ENCODE results near the gene KNTC1.
A peak's percentile ranks its signal among the peaks of the same experiment; 100 is the strongest.

Gene KNTC1

DNA sequence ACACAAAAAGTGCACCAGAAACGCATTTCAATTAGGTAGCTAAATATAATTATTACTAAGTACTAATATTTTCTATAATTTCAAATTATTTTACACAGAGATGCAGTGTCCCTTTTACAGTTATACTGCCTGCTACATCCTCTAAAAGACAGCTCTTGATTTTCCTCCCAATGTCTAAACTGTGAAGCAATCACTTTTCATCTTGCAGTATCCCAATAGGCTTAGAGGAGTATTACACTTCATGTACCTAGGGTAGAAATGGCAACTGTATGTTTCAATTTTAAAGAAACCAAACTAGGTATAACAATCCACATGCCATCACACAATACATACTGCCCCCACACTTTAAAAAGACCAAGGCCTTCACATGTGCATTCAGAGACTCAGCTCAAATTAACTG, 7.6 kb upstream of the KNTC1 start:
- DNase-seq (ENCODE audit: extremely low read depth, low read depth) = no peak
- H3K4me3 ChIP-seq (replicated peaks; ENCODE audit: low read depth, low read length) = no peak overlapping the region
- TF ChIP-seq, protein P1, sequence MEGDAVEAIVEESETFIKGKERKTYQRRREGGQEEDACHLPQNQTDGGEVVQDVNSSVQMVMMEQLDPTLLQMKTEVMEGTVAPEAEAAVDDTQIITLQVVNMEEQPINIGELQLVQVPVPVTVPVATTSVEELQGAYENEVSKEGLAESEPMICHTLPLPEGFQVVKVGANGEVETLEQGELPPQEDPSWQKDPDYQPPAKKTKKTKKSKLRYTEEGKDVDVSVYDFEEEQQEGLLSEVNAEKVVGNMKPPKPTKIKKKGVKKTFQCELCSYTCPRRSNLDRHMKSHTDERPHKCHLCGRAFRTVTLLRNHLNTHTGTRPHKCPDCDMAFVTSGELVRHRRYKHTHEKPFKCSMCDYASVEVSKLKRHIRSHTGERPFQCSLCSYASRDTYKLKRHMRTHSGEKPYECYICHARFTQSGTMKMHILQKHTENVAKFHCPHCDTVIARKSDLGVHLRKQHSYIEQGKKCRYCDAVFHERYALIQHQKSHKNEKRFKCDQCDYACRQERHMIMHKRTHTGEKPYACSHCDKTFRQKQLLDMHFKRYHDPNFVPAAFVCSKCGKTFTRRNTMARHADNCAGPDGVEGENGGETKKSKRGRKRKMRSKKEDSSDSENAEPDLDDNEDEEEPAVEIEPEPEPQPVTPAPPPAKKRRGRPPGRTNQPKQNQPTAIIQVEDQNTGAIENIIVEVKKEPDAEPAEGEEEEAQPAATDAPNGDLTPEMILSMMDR (IDR thresholded peaks at IDR 0.05; ENCODE audit: low read depth, low read length, missing control alignments) = no peak

DNA sequence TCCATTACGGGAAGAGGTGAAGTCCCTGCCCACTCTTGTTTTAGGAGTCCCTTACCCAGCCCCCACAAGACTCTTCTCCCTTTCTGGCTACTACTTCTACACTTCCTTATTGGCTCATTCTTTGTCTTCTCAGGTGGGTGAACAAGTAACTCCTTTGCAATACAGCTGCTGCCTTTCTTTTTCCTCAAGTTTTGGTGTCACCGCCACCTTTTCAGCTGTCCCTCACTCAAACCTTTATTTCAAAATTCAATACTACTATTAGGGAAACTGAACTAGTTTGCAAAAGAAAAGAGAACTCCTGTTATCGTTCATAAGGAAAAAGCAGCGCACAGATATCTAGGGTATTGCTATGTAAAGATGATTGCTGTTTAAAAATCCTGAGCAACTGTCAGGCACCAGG, 6.4 kb upstream of the KNTC1 start:
- H3K4me3 ChIP-seq (replicated peaks; ENCODE audit: low read depth, low read length) = no peak overlapping the region
- no peak for DNase-seq (ENCODE audit: extremely low read depth, low read depth)
- TF ChIP-seq, protein P1 (IDR thresholded peaks at IDR 0.05; ENCODE audit: low read depth, low read length, missing control alignments) = no peak

DNA sequence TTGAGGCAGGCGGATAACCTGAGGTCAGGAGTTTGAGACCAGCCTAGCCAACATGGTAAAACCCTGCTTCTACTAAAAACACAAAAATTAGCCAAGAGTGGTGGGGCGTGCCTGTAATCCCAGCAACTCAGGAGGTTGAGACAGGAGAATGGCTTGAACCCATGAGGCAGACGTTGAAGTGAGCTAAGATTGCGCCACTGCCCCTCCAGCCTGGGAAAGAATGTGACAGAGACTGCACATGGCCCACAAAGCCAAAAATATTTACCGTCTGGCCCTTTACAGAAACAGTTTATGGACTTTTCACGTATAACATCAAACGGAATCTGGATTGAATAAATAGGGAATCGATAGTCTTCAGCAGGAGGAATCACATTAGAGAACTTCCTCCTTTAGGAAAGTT, 3.8 kb upstream of the KNTC1 start:
- H3K4me3 ChIP-seq (replicated peaks; ENCODE audit: low read depth, low read length) = peak overlapping the region; percentile 84
- TF ChIP-seq, protein P1 (IDR thresholded peaks at IDR 0.05; ENCODE audit: low read depth, low read length, missing control alignments) = no peak
- DNase-seq (ENCODE audit: extremely low read depth, low read depth) = no peak

DNA sequence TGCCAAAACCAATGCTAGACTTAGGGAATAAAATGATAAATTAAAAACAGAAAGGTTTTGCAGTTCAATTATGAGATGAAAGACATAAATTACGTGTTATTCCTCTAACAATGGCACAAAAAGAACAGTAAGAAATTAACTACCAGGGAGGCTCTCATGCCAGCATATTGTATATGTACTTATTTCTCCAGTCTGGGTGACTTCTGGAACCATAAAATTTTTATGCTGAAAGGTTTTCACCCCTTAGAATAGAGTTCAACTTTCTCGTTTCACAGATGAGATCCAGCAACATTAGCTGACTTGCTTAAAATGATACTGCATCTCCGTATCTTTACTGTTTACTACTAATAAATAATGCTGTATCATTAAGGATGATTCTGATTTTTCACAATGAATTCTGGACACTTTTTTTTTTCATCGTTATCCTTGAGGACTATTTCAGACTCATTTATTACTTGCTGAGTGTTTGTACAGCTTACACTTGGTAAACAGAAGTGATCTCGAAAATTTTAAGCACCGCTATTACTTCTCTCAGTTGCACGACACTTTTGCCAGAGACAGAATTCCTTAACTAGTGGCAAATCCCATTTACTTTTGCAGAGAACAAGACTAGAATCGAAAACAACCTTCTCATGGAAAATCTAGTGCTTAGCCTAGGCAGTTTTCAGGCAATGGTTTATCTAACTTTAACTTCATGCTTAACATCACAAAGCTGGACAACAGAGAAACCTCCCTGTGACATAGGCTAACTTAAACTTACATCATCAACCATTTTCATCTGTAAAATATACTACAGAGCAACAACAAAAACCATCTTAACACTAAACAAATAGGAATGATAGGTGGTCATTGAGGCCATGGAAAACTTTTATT, 3.0 kb upstream of the KNTC1 start:
- DNase-seq (ENCODE audit: extremely low read depth, low read depth) = no peak
- H3K4me3 ChIP-seq (replicated peaks; ENCODE audit: low read depth, low read length) = peak overlapping the region; percentile 84
- TF ChIP-seq, protein P1 (IDR thresholded peaks at IDR 0.05; ENCODE audit: low read depth, low read length, missing control alignments) = no peak

DNA sequence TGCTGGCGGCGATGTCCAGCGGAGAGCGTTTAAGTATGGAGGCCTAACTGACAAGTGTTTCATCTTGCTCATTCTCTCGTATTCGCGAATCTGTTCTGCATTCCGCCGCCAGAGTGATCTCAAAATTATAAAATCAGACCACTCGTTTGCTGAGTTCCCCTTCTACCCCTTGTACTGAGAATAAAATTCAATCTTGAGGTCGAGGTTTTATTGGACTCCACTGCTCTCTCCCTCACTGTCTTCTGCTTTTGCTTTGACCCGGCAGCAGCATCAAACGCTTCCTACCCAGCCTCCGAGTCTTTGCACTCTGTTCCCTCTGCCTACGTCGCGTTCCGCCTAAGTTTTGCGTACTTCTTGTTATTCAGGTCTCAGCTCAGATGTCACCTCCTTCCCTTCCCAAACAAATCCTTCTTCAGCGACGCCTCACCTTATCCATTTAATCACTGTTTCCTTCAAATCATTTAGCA, 462 bp downstream of the KNTC1 start:
- TF ChIP-seq, protein P1 (IDR thresholded peaks at IDR 0.05; ENCODE audit: low read depth, low read length, missing control alignments) = no peak
- DNase-seq (ENCODE audit: extremely low read depth, low read depth) = no peak
- H3K4me3 ChIP-seq (replicated peaks; ENCODE audit: low read depth, low read length) = peak overlapping the region; percentile 84

DNA sequence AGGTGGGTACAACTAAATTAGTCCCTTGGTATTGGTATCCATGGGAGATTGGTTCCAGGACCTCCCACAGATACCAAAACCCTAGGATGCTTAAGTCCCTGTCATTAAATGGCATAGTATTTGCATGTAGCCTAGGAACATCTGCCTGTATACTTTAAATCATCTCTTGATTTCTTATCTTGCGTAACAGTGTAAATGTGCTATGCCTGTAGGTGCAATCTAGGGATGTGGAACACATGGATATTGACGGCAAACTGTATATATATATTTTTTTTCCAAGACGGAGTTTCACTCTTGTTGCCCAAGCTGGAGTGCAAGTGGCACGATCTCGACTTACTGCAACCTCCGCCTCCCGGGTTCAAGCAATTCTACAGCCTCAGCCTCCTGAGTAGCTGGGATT, 1.5 kb downstream of the KNTC1 start:
- TF ChIP-seq, protein P1 (IDR thresholded peaks at IDR 0.05; ENCODE audit: low read depth, low read length, missing control alignments) = no peak
- no peak for DNase-seq (ENCODE audit: extremely low read depth, low read depth)
- peak overlapping the region; percentile 84 for H3K4me3 ChIP-seq (replicated peaks; ENCODE audit: low read depth, low read length)

Data from HFF-Myc (cell line).